Measurements from ENCODE around the gene NR2C2AP. TPM values are rescaled to one million over a fixed set of nuclear protein-coding genes. Genes with fewer than 3 reads are reported as not detected.

NR2C2AP gene
- total and polyA plus RNA-seq, 2 of the 13 experiments (the other 11 are each of a cell fraction or from before 2014, with no cell fraction given): 12.2 to 26.8 TPM

DNA sequence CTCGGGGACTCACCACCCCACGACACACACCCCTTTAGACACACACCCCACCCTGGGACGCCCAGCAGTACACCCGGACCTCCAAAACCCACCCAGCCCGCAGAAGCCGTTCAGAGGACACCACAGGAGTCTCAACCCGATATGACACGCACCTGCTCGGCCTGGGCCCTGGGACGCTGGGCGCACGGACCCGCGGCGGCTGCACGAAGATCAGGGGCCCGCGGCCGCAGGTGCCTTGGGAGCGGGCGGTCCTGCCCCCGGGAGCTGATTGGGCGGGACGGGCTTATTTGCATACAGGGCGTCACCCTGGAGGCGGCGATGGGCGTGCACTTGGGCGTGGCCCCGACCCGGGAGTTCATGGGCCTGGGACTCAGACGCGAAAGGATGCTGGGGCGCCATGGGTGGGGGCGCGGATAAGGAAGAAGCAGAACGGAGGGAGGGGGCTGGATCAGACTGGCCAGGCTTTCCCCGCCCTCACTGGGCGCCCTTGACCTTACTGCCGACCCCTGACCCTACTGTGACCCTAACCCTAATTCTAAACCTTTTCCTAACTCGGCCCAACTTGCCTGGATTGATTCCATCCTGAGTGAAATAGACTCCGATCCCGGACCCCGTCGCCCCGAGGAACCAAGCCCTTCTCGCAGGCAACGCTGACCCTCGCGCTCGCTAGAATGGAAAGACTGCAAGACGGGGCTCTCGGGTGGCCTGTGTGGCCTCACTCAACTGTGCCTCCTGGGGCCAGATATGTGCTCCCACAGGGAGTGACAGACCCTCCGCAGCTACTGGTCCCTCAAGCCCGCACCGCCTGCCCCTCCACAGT is 33.0 kb downstream of the NR2C2AP start, which contains the start of gene MEF2B (continued):
- TF ChIP-seq PRDM10 (CRISPR knock-in tag; IDR thresholded peaks at IDR 0.05; ENCODE audit: low read depth): no peak
- TF ChIP-seq TFDP1 (CRISPR knock-in tag; IDR thresholded peaks at IDR 0.05; ENCODE audit: borderline replicate concordance): peak; percentile 33; the same call in 1 of the 2 replicates
- TF ChIP-seq ZNF768 (CRISPR knock-in tag; IDR thresholded peaks at IDR 0.05): no peak
- no peak for TF ChIP-seq RAD21 (CRISPR knock-in tag; IDR thresholded peaks at IDR 0.05)
- TF ChIP-seq ATF1 (CRISPR knock-in tag; IDR thresholded peaks at IDR 0.05): no peak
- no peak for TF ChIP-seq KMT2A (CRISPR knock-in tag; IDR thresholded peaks at IDR 0.05)
- no peak for TF ChIP-seq ZNF556 (CRISPR knock-in tag; IDR thresholded peaks at IDR 0.05; ENCODE audit: borderline replicate concordance)
- TF ChIP-seq GATAD2A (CRISPR knock-in tag; IDR thresholded peaks at IDR 0.05): no peak
- peak; percentile 56; the same call in 1 of the 2 replicates for TF ChIP-seq MYC (CRISPR knock-in tag; IDR thresholded peaks at IDR 0.05; ENCODE audit: borderline replicate concordance)
- no peak for TF ChIP-seq KAT2B (IDR thresholded peaks at IDR 0.05; ENCODE audit: borderline replicate concordance, low read depth, low read length)
- no peak for TF ChIP-seq ZFP82 (CRISPR knock-in tag; IDR thresholded peaks at IDR 0.05; ENCODE audit: borderline replicate concordance)
- no peak; the same call in 1 of the 2 replicates for TF ChIP-seq SMAD1 (CRISPR knock-in tag; IDR thresholded peaks at IDR 0.05; ENCODE audit: borderline replicate concordance, low read depth)
- no peak for TF ChIP-seq ZNF788 (CRISPR knock-in tag; IDR thresholded peaks at IDR 0.05; ENCODE audit: borderline replicate concordance)
- TF ChIP-seq ZNF317 (CRISPR knock-in tag; IDR thresholded peaks at IDR 0.05): no peak
- TF ChIP-seq NCOA1 (CRISPR knock-in tag; IDR thresholded peaks at IDR 0.05): no peak
- TF ChIP-seq EP300 (IDR thresholded peaks at IDR 0.05; ENCODE audit: low read depth in 2 of 2, low read length in 2 of 2): no peak
- TF ChIP-seq EP300 (CRISPR knock-in tag; IDR thresholded peaks at IDR 0.05; ENCODE audit: borderline replicate concordance): no peak
- no peak for TF ChIP-seq ZNF792 (CRISPR knock-in tag; IDR thresholded peaks at IDR 0.05)
- TF ChIP-seq BHLHE40 (IDR thresholded peaks at IDR 0.05; ENCODE audit: low read length): 0 out of 2 replicates have a peak, but pooled peaks have one; percentile 26
- no peak for TF ChIP-seq CCDC6 (CRISPR knock-in tag; IDR thresholded peaks at IDR 0.05)
- TF ChIP-seq NFIB (CRISPR knock-in tag; IDR thresholded peaks at IDR 0.05; ENCODE audit: borderline replicate concordance): no peak
- TF ChIP-seq ZNF326 (CRISPR knock-in tag; IDR thresholded peaks at IDR 0.05; ENCODE audit: borderline replicate concordance): no peak
- TF ChIP-seq RNF219 (CRISPR knock-in tag; IDR thresholded peaks at IDR 0.05): no peak
- TF ChIP-seq KDM6A (CRISPR knock-in tag; IDR thresholded peaks at IDR 0.05; ENCODE audit: low read depth): no peak
- no peak for TF ChIP-seq U2AF1 (optimal IDR thresholded peaks at IDR 0.05; ENCODE audit: low read depth, low read length)

Data from HepG2 (cell line).